GM19043 (cell line): ENCODE results near the gene TNNC2.

Source experiments
- ATAC-seq: cut with Tn5 transposase; IDR thresholded peaks from one replicate; pipeline ENCODE4 v1.9.1; 2021; ENCODE audit warnings: low read depth; ENCODE audit not compliant: unreplicated experiment

The TNNC2 gene

GRCh38 chr20:45788351-45788750, 38.8 kb downstream of the TNNC2 start:
- ATAC-seq = no peak

- no peak for ATAC-seq
Measured at GRCh38 chr20:45783656-45784294, 43.3 kb downstream of the TNNC2 start.

- no peak for ATAC-seq
Measured at GRCh38 chr20:45782890-45783289, 44.2 kb downstream of the TNNC2 start.

- ATAC-seq = no peak
Measured at GRCh38 chr20:45781391-45781931, 45.7 kb downstream of the TNNC2 start.

GRCh38 chr20:45780159-45780558, 47.0 kb downstream of the TNNC2 start:
- no peak for ATAC-seq

GRCh38 chr20:45779011-45779915, 47.8 kb downstream of the TNNC2 start:
- no peak for ATAC-seq

GRCh38 chr20:45776931-45777330, 50.2 kb downstream of the TNNC2 start:
- ATAC-seq = no peak

- ATAC-seq = no peak
Measured at GRCh38 chr20:45775411-45775810, 51.7 kb downstream of the TNNC2 start.

GRCh38 chr20:45774945-45775344, 52.2 kb downstream of the TNNC2 start:
- ATAC-seq = no peak
